ENCODE results near the gene GCKR.

Gene GCKR

GRCh38 chr2:27496357-27497287, at the start of gene GCKR:
Gene GCKR (plus strand): TSS chr2:27496839. CDS start chr2:27496905, 66 bp downstream.
- DNase-seq (ENCODE audit: low spot score) = no peak

GRCh38 chr2:27448381-27448780, 48.3 kb upstream of the GCKR start:
- DNase-seq (ENCODE audit: low spot score) = no peak

GRCh38 chr2:27451095-27451494, 45.5 kb upstream of the GCKR start:
- no peak for DNase-seq (ENCODE audit: low spot score)

GRCh38 chr2:27453968-27454367, 42.7 kb upstream of the GCKR start:
- no peak for DNase-seq (ENCODE audit: low spot score)

GRCh38 chr2:27461118-27461517, 35.5 kb upstream of the GCKR start:
- no peak for DNase-seq (ENCODE audit: low spot score)

GRCh38 chr2:27464443-27464842, 32.2 kb upstream of the GCKR start:
- no peak for DNase-seq (ENCODE audit: low spot score)

GRCh38 chr2:27471961-27472360, 24.7 kb upstream of the GCKR start:
- no peak for DNase-seq (ENCODE audit: low spot score)

GRCh38 chr2:27485496-27485895, 11.1 kb upstream of the GCKR start:
- no peak for DNase-seq (ENCODE audit: low spot score)

GRCh38 chr2:27489118-27489497, 7.5 kb upstream of the GCKR start:
- no peak for DNase-seq (ENCODE audit: low spot score)

- DNase-seq (ENCODE audit: low spot score) = peak; percentile 94
Observed at GRCh38 chr2:27489498-27490397, 6.9 kb upstream of the GCKR start, which contains the start of gene IFT172. Gene IFT172 (minus strand): TSS chr2:27489743. CDS start chr2:27489653, 90 bp downstream.

GRCh38 chr2:27492557-27492956, 4.1 kb upstream of the GCKR start:
- DNase-seq (ENCODE audit: low spot score) = no peak

GRCh38 chr2:27493948-27494283, 2.7 kb upstream of the GCKR start:
- no peak for DNase-seq (ENCODE audit: low spot score)

GRCh38 chr2:27494284-27494943, 2.2 kb upstream of the GCKR start:
- no peak for DNase-seq (ENCODE audit: low spot score)

- DNase-seq (ENCODE audit: low spot score) = peak; percentile 72
Observed at GRCh38 chr2:27494944-27495554, 1.6 kb upstream of the GCKR start, which contains the start of gene FNDC4. Gene FNDC4 (minus strand): TSS chr2:27495200. CDS start chr2:27494679, 521 bp downstream.

GRCh38 chr2:27495840-27496356, 741 bp upstream of the GCKR start:
- no peak for DNase-seq (ENCODE audit: low spot score)

GRCh38 chr2:27497288-27497627, 619 bp downstream of the GCKR start:
- no peak for DNase-seq (ENCODE audit: low spot score)

- no peak for DNase-seq (ENCODE audit: low spot score)
Observed at GRCh38 chr2:27498975-27499374, 2.3 kb downstream of the GCKR start.

- DNase-seq (ENCODE audit: low spot score) = no peak
Observed at GRCh38 chr2:27501042-27501441, 4.4 kb downstream of the GCKR start.

GRCh38 chr2:27502142-27502541, 5.5 kb downstream of the GCKR start:
- DNase-seq (ENCODE audit: low spot score) = no peak

- DNase-seq (ENCODE audit: low spot score) = no peak
Observed at GRCh38 chr2:27506587-27506986, 9.9 kb downstream of the GCKR start.

GRCh38 chr2:27507293-27507692, 10.7 kb downstream of the GCKR start:
- no peak for DNase-seq (ENCODE audit: low spot score)

GRCh38 chr2:27509326-27509725, 12.7 kb downstream of the GCKR start:
- DNase-seq (ENCODE audit: low spot score) = no peak

All from left forelimb (tissue), 1 donor.